Measurements from ENCODE around the gene DGCR2. TPM values are rescaled to one million over a fixed set of nuclear protein-coding genes. Genes with fewer than 3 reads are reported as not detected.
"Not testable (repeated sequence)": the region's sequence is repeated elsewhere in the genome, so short reads cannot be mapped to it uniquely, and the experiment has no call there.

The DGCR2 gene
- total RNA-seq, 1 donor from 2014 or later: 37.5 TPM

- no peak for DNase-seq (ENCODE audit: low read depth in 2 of 2)
Observed at GRCh38 chr22:19043121-19044085, 78.8 kb downstream of the DGCR2 start.

- DNase-seq (ENCODE audit: low read depth in 2 of 2): no peak
Observed at GRCh38 chr22:19042285-19043120, 79.7 kb downstream of the DGCR2 start.

GRCh38 chr22:19041704-19042074 lies 80.5 kb downstream of the DGCR2 start:
- no peak for DNase-seq (ENCODE audit: low read depth in 2 of 2)

DNA sequence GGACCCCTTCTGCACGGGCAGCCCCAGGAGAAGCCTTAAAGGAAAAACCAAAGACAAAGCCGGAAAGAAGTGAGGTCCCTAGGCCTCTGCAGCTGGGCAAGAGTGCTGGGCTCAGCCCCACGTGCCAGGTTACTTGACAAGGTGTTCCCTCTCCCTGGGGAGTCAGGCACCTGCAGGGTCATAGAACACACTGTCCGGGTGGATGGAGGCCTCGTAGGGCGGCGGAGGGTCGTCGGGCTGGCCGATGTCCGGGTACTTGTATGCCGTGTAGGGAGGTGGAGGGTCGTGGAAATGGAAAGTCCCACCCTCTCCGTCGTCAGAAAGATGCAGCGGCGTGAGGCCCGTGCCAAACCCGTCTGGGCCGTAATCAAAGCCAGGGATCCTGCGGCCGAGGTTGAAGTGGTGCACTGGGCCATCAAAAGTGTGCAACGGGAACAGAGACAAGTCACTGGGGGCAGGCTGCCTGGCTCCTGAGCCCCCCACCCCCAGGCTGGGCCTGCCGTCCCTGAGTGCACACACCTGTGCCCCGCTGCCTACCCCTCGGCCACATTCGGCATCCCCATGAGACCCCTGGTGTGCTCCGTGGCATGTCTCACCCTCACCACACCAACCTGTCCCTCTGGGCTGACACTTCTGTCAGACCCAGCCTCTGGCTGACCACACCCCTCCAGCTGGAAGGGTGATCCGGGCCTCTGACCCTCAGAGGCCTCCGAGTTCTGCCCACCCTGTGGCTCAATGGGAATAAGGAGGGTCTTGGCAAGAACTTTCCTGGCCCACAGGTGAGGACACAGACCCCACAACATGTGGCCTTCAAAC lies 81.1 kb downstream of the DGCR2 start:
- no peak for DNase-seq (ENCODE audit: low read depth in 2 of 2)

GRCh38 chr22:19040391-19040861 lies 81.8 kb downstream of the DGCR2 start:
- no peak for DNase-seq (ENCODE audit: low read depth in 2 of 2)

GRCh38 chr22:19039796-19040280 lies 82.4 kb downstream of the DGCR2 start:
- no peak for DNase-seq (ENCODE audit: low read depth in 2 of 2)

- DNase-seq (ENCODE audit: low read depth in 2 of 2): no peak
Observed at GRCh38 chr22:19039448-19039780, 82.8 kb downstream of the DGCR2 start.

- DNase-seq (ENCODE audit: low read depth in 2 of 2): no peak
Observed at GRCh38 chr22:19038728-19039447, 83.3 kb downstream of the DGCR2 start.

GRCh38 chr22:19038164-19038546 lies 84.1 kb downstream of the DGCR2 start:
- DNase-seq (ENCODE audit: low read depth in 2 of 2): no peak

- no peak for DNase-seq (ENCODE audit: low read depth in 2 of 2)
Observed at GRCh38 chr22:19037282-19038163, 84.7 kb downstream of the DGCR2 start.

DNA sequence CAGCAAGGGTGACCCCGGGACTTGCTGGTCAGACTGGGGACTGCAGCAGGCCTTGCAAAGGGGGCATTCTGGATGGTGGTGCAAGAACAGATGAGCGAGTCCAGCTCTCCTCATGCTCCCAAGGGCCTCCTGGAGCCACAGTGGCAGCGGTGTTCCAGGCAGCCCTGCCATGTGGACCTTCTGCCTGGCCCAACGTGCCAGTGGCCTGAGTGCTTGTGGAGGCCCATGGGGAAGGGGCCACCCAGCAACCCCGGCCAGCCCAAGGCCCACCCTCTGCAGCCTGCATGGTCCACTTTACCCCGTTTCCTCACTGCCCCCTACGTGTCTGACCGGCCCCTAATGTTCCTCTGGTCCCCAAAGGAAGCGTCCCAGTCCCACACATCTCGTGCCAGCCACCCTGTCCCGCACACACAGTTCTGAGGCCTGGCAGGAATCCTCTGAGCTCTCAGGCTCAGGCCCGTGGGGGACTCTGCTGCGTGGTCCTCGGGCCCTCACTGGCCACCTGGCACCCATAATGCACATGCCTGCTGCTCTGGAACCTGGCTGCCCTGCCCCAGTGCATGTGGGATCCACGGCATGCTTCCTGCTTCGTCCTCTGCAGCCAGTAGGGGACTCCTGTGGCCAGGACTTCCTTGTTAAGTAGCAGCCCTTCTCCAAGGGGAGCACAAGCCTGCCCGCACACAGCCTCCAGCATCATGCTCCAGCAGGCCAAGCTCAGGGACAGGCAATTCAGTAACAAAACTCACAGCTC lies 85.5 kb downstream of the DGCR2 start:
- peak in 1 of 2 donors; percentile 11 for DNase-seq (ENCODE audit: low read depth in 2 of 2)

DNA sequence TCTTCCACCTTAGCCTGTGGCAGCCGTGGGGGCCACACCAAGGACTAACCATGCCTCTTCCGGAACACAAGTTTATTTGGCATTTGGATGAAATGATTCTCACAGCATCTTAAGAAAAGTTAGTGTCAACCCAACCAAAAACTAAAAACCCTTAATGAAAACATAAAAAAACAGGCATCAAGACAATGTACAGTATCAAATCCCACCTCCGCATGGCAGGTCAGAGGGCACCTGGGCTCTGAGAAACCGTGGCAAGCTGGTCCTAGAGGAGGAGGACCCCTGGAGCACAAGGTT lies 86.0 kb downstream of the DGCR2 start:
- no peak for DNase-seq (ENCODE audit: low read depth in 2 of 2)

- DNase-seq (ENCODE audit: low read depth in 2 of 2): peak in 1 of 2 donors; percentile 12
Observed at GRCh38 chr22:19035474-19036228, 86.6 kb downstream of the DGCR2 start.

DNA sequence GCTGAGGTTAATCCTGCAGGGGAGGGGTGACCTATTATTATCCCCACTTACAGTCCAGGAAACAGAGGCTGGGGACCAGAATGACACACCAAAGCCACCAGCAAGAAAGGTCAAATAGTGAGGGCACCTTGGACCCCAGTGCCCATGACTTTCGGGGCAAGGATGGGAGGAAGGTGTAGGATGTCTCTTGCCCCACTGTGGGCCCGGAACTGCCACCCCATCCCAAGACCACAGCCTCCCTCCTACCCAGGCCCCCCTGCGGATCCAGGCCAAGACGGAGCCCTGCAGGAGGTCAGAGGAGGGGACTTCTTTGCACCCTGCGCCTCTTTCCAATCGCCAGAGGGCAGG lies 87.1 kb downstream of the DGCR2 start:
- not testable (repeated sequence) for DNase-seq (ENCODE audit: low read depth in 2 of 2)

- not testable (repeated sequence) for DNase-seq (ENCODE audit: low read depth in 2 of 2)
Observed at GRCh38 chr22:19034724-19035120, 87.5 kb downstream of the DGCR2 start.

GRCh38 chr22:19034031-19034723 lies 88.0 kb downstream of the DGCR2 start:
- not testable (repeated sequence) for DNase-seq (ENCODE audit: low read depth in 2 of 2)

GRCh38 chr22:19033568-19033905 lies 88.7 kb downstream of the DGCR2 start:
- not testable (repeated sequence) for DNase-seq (ENCODE audit: low read depth in 2 of 2)

Measured in lung microvascular endothelial cell (primary cell).